Measurements from ENCODE around the gene TRAP1.

The TRAP1 gene

DNA sequence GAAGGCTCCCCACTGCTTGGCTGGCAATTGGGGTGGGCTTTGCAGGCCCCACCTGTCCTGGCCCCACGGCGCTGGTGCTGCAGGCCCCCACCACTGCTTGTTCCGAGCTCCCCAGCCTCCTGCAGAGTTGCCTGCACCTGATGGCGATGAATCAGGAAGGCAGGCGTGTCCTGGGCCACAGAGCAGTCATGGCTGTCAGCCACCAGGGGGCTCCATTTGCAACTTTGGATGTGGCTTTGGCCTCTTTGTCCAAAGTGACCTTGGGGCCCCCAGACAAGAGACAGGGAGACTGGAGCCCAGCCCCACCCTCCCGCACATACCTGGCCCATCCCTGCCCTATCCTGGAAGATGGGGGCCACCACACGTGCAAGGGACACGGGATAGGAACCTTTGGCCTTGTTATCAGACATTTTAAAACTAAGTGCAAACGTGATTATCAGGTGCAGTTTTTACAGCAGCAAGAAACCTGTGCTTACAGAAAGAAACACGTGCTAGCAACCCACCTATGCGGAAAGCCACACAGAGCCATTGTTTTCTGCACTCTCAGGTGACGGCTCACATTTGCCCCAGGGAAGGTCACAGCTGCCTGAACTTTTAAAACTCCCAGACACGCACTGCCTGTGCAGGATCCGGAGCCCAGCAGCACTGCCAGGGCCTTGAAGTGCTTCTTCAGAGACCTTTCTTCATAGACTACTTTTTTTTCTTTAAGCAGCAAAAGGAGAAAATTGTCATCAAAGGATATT is 62.9 kb downstream of the TRAP1 start, which contains the start of gene DNASE1:
Gene DNASE1, plus strand, starts transcription at position 443 of the 743 bp plus-strand sequence. CDS start 683 bp downstream, outside the sequence.
- no peaks in the 10 kb centered on the region for H3K9me3 ChIP-seq (ENCODE audit: control insufficient read depth in 2 of 2, low read length in 2 of 2)
- H3K36me3 ChIP-seq (ENCODE audit: control insufficient read depth in 2 of 2, insufficient read depth in 2 of 2, low read length in 2 of 2): peaks cover 30 to 51% of the 10 kb centered on the region in 2 donors
- H3K9ac ChIP-seq (ENCODE audit: low read depth in 1 of 2, low read length in 2 of 2): peak within 1 kb of the TSS; percentile 14 to 68
- peaks cover 8 to 27% of the 10 kb centered on the region in 2 donors for H3K4me1 ChIP-seq (ENCODE audit: control insufficient read depth in 2 of 2, insufficient read depth in 2 of 2, low read length in 2 of 2)
- peak within 1 kb of the TSS; percentile 71 to 83 for H3K27ac ChIP-seq (ENCODE audit: low read depth in 2 of 2, low read length in 2 of 2)
- no peaks in the 10 kb centered on the region for H3K27me3 ChIP-seq (ENCODE audit: control insufficient read depth in 2 of 2, insufficient read depth in 2 of 2, low read length in 2 of 2)
- H3K4me3 ChIP-seq (ENCODE audit: low read length in 2 of 2): peak within 1 kb of the TSS in 1 of 2 donors; percentile 64

GRCh38 chr16:3652373-3653195 is 64.7 kb downstream of the TRAP1 start:
- Histone ChIP-seq H3K9me3 (ENCODE audit: control insufficient read depth in 2 of 2, low read length in 2 of 2) (no peaks in the 10 kb centered on the region), H3K4me1 (ENCODE audit: control insufficient read depth in 2 of 2, insufficient read depth in 2 of 2, low read length in 2 of 2) (peaks cover 8 to 27% of the 10 kb centered on the region in 2 donors), H3K4me3 (ENCODE audit: low read length in 2 of 2) (no peak overlapping the region), H3K9ac (ENCODE audit: low read depth in 1 of 2, low read length in 2 of 2) (no peak overlapping the region), H3K36me3 (ENCODE audit: control insufficient read depth in 2 of 2, insufficient read depth in 2 of 2, low read length in 2 of 2) (peaks cover 19 to 37% of the 10 kb centered on the region in 2 donors), H3K27ac (ENCODE audit: low read depth in 2 of 2, low read length in 2 of 2) (no peak overlapping the region), H3K27me3 (ENCODE audit: control insufficient read depth in 2 of 2, insufficient read depth in 2 of 2, low read length in 2 of 2) (no peaks in the 10 kb centered on the region)

DNA sequence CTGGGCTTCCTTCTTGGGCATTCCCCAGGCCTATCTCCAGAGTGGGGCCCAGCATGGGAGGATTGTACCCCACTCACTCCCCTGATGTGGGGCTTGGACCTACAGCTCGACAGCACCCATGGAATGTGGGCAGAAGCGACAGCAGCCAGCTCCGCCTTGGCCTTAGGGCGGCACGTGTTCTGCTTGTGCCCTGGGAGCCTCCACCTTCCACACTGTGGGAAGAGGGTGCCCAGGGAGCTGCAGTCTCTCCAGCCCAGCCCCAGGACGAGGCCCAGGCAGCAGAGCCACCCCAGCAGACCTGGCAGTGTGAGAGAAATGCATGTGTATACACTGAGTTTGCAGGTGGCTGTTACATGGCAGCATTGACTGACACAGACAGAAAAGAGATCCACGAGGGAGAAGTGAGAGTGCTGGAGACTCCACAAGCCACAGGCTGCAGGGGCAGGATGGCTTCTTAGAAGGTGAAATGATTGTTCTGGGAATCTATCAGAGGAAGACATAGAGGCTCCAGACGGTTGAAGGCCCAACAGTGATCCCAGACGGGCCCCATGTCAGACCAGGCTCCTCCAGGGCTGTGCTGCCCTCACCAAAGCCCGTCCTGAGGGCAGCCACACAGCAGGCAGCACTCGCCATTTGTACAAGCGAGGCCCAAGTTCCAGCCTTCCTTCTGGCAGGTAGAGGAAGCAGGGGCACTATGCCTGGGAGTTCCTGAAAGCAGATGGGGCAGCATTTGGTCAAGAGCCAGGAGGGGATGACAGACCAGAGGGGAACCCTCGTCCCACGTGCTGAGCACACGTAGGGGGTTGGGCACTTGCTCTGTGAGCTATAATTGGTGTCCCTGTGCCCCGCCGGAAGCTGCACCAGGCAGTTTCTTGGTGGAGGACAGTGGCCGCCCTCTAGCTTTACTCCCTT is 65.6 kb downstream of the TRAP1 start:
- no peaks in the 10 kb centered on the region for H3K9me3 ChIP-seq (ENCODE audit: control insufficient read depth in 2 of 2, low read length in 2 of 2)
- no peak overlapping the region for H3K9ac ChIP-seq (ENCODE audit: low read depth in 1 of 2, low read length in 2 of 2)
- no peak overlapping the region for H3K4me3 ChIP-seq (ENCODE audit: low read length in 2 of 2)
- H3K4me1 ChIP-seq (ENCODE audit: control insufficient read depth in 2 of 2, insufficient read depth in 2 of 2, low read length in 2 of 2): peaks cover 11 to 30% of the 10 kb centered on the region in 2 donors
- H3K36me3 ChIP-seq (ENCODE audit: control insufficient read depth in 2 of 2, insufficient read depth in 2 of 2, low read length in 2 of 2): peaks cover 10 to 28% of the 10 kb centered on the region in 2 donors
- H3K27me3 ChIP-seq (ENCODE audit: control insufficient read depth in 2 of 2, insufficient read depth in 2 of 2, low read length in 2 of 2): no peaks in the 10 kb centered on the region
- H3K27ac ChIP-seq (ENCODE audit: low read depth in 2 of 2, low read length in 2 of 2): no peak overlapping the region

DNA sequence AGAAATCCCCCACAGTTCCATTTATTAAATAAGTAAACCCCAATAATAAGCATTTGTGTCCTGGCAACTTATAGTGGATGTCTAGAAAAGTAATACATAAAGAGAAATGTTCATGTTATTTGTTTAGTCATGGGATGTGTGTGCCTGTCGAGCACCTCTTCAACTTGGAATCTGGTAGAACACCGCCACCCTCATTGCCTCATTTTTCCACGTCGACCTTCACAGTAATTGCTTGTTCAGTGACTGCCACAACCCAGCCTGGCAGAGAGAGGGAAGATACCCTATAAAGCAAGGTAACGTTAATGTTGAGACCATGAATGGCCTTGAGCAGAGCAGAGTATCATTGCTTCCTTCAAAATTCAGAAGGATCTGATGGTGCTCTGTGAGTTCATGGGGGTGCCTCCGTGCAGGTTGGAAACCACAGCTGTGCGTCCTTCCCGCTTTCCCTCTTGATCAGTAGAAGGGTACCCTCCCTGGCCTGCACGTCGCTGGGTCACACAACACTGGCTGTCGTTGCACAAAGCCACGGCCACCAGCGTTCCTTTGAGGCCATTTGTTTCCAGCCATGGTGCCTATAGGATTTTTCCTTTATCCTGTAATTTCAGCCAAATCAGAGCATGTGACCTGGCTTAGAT is 66.6 kb downstream of the TRAP1 start:
- Histone ChIP-seq H3K9ac (ENCODE audit: low read depth in 1 of 2, low read length in 2 of 2) (no peak overlapping the region), H3K4me1 (ENCODE audit: control insufficient read depth in 2 of 2, insufficient read depth in 2 of 2, low read length in 2 of 2) (peaks cover 18 to 31% of the 10 kb centered on the region in 2 donors), H3K27me3 (ENCODE audit: control insufficient read depth in 2 of 2, insufficient read depth in 2 of 2, low read length in 2 of 2) (no peaks in the 10 kb centered on the region), H3K9me3 (ENCODE audit: control insufficient read depth in 2 of 2, low read length in 2 of 2) (no peaks in the 10 kb centered on the region), H3K27ac (ENCODE audit: low read depth in 2 of 2, low read length in 2 of 2) (no peak overlapping the region), H3K36me3 (ENCODE audit: control insufficient read depth in 2 of 2, insufficient read depth in 2 of 2, low read length in 2 of 2) (peaks cover 5 to 25% of the 10 kb centered on the region in 2 donors), H3K4me3 (ENCODE audit: low read length in 2 of 2) (no peak overlapping the region)

- Histone ChIP-seq H3K9ac (ENCODE audit: low read depth in 1 of 2, low read length in 2 of 2) (peak overlapping the region in 1 of 2 donors; percentile 46), H3K9me3 (ENCODE audit: control insufficient read depth in 2 of 2, low read length in 2 of 2) (no peaks in the 10 kb centered on the region), H3K36me3 (ENCODE audit: control insufficient read depth in 2 of 2, insufficient read depth in 2 of 2, low read length in 2 of 2) (peaks cover 0 to 6% of the 10 kb centered on the region in 2 donors), H3K4me1 (ENCODE audit: control insufficient read depth in 2 of 2, insufficient read depth in 2 of 2, low read length in 2 of 2) (peaks cover 18 to 27% of the 10 kb centered on the region in 2 donors), H3K4me3 (ENCODE audit: low read length in 2 of 2) (peak overlapping the region in 1 of 2 donors; percentile 45), H3K27me3 (ENCODE audit: control insufficient read depth in 2 of 2, insufficient read depth in 2 of 2, low read length in 2 of 2) (no peaks in the 10 kb centered on the region), H3K27ac (ENCODE audit: low read depth in 2 of 2, low read length in 2 of 2) (peak overlapping the region; percentile 78)
Observed at GRCh38 chr16:3646348-3646920, 70.9 kb downstream of the TRAP1 start.

DNA sequence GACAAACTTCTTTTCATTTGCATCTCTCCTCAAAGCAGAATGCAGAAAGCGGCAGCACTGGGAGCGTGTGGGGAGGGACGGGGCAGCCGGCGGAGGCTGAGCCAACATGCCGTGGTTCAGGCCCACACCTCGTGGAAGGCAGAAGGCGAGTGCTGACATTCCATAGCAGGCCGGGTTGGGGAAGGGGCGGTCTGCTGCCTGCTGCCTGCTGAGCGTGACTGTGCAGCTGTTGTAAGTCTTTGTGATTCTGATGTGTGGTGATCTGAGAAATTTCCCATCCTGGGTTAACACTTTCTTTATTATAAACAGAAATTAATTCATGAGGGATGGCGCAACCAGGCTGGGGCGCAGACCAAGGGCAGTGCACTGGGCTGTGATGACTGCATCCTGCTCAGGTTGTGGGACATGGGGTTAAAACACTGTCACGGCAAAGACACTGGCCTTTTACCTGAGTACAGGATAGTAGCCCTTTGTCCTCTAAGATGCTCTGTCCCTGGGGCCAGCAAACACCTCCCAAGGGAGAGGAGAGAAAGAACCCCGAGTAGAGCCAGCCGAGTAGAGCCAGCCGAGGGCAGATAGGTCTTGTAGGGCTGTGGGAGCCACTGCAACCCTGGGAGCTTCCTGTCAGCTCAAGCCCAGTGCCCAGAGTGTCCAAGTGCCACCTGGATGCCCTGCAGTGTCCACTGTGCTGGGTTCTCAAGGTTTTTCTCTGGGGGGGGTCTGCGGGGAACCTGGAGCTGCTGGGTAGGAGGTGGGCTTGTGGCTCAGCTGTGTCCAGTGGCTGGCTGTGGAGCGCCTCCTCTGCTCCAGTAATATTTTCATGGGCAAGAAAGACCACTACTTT is 71.6 kb downstream of the TRAP1 start:
- H3K9me3 ChIP-seq (ENCODE audit: control insufficient read depth in 2 of 2, low read length in 2 of 2): no peaks in the 10 kb centered on the region
- peaks cover 18 to 27% of the 10 kb centered on the region in 2 donors for H3K4me1 ChIP-seq (ENCODE audit: control insufficient read depth in 2 of 2, insufficient read depth in 2 of 2, low read length in 2 of 2)
- H3K27ac ChIP-seq (ENCODE audit: low read depth in 2 of 2, low read length in 2 of 2): peak overlapping the region; percentile 67 to 78
- H3K9ac ChIP-seq (ENCODE audit: low read depth in 1 of 2, low read length in 2 of 2): peak overlapping the region in 1 of 2 donors; percentile 46
- no peaks in the 10 kb centered on the region for H3K27me3 ChIP-seq (ENCODE audit: control insufficient read depth in 2 of 2, insufficient read depth in 2 of 2, low read length in 2 of 2)
- peak overlapping the region in 1 of 2 donors; percentile 30 for H3K4me3 ChIP-seq (ENCODE audit: low read length in 2 of 2)
- peaks cover 0 to 8% of the 10 kb centered on the region in 2 donors for H3K36me3 ChIP-seq (ENCODE audit: control insufficient read depth in 2 of 2, insufficient read depth in 2 of 2, low read length in 2 of 2)

DNA sequence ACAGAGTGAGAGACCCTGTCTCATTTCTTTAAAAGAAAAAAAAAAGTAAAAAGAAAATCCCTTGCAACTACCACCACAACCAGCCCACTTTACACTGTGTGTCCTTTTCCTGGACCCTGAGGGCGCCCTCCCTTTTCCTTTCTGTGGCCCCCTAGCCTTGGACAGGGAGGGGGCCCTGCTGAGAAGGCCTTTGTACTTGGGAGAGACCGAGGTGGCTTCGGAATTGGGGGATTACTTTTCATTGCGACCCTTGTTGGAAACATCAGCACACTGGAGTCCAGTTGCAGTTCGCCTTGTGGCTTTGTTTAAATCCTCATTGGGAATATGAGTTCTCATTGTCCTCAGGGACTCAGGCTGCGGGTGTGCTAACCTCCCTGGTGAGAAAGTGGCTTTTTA is 72.2 kb downstream of the TRAP1 start:
- Histone ChIP-seq H3K4me1 (ENCODE audit: control insufficient read depth in 2 of 2, insufficient read depth in 2 of 2, low read length in 2 of 2) (peaks cover 18 to 27% of the 10 kb centered on the region in 2 donors), H3K4me3 (ENCODE audit: low read length in 2 of 2) (no peak overlapping the region), H3K27ac (ENCODE audit: low read depth in 2 of 2, low read length in 2 of 2) (no peak overlapping the region), H3K9ac (ENCODE audit: low read depth in 1 of 2, low read length in 2 of 2) (peak overlapping the region in 1 of 2 donors; percentile 46), H3K9me3 (ENCODE audit: control insufficient read depth in 2 of 2, low read length in 2 of 2) (no peaks in the 10 kb centered on the region), H3K27me3 (ENCODE audit: control insufficient read depth in 2 of 2, insufficient read depth in 2 of 2, low read length in 2 of 2) (no peaks in the 10 kb centered on the region), H3K36me3 (ENCODE audit: control insufficient read depth in 2 of 2, insufficient read depth in 2 of 2, low read length in 2 of 2) (peaks cover 0 to 8% of the 10 kb centered on the region in 2 donors)

DNA sequence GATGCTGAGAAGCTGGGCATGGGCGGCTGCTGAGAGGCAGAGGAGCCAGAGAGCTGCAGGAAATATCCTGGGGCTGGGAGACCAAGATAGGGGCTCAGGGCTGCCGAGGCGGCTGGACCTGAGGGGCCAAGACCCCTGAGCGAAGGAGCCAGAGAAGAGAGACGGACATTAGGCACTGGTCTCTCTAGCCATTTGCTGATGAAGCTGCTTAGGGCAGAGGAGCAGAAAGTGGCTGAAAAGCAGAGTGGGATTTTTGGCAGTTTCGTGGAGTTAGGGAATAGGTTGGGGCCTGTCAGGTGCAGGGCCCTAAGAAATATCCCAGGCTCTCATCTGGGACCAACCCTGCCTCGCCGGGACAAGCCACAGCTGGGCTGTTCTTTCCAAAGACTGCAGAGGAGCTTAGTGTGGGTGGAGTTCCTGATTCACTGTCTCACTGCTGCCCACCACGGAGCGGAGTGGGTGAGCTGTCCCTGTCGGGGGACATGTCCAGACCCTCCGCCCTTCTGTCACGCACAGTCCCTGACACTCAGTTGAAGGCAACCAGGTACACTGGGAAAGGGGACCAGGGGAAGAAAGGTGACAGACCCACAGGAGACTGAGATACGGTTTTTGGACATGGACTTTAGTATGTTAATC is 74.1 kb downstream of the TRAP1 start:
- H3K36me3 ChIP-seq (ENCODE audit: control insufficient read depth in 2 of 2, insufficient read depth in 2 of 2, low read length in 2 of 2): peaks cover 0 to 8% of the 10 kb centered on the region in 2 donors
- peaks cover 22 to 37% of the 10 kb centered on the region in 2 donors for H3K4me1 ChIP-seq (ENCODE audit: control insufficient read depth in 2 of 2, insufficient read depth in 2 of 2, low read length in 2 of 2)
- H3K9ac ChIP-seq (ENCODE audit: low read depth in 1 of 2, low read length in 2 of 2): no peak overlapping the region
- H3K9me3 ChIP-seq (ENCODE audit: control insufficient read depth in 2 of 2, low read length in 2 of 2): no peaks in the 10 kb centered on the region
- H3K27me3 ChIP-seq (ENCODE audit: control insufficient read depth in 2 of 2, insufficient read depth in 2 of 2, low read length in 2 of 2): no peaks in the 10 kb centered on the region
- no peak overlapping the region for H3K27ac ChIP-seq (ENCODE audit: low read depth in 2 of 2, low read length in 2 of 2)
- no peak overlapping the region for H3K4me3 ChIP-seq (ENCODE audit: low read length in 2 of 2)
